ENCODE data around the gene HPN.
"Not testable (repeated sequence)": the region's sequence is repeated elsewhere in the genome, so short reads cannot be mapped to it uniquely, and the experiment has no call there.

Gene HPN

DNA sequence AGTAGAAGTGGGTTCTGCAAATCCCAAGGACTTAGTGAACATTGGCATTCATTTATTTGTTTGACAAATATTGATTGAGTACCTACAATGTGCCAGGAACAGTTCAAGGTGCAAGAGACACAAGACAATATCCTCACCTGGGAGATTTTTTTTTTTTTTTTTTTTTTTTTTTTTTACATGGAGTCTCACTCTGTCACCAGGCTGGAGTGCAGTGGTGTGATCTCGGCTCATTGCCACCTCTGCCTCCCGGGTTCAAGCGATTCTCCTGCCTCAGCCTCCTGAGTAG lies 13.0 kb upstream of the HPN start:
- DNase-seq, result not testable (repeated sequence)

DNA sequence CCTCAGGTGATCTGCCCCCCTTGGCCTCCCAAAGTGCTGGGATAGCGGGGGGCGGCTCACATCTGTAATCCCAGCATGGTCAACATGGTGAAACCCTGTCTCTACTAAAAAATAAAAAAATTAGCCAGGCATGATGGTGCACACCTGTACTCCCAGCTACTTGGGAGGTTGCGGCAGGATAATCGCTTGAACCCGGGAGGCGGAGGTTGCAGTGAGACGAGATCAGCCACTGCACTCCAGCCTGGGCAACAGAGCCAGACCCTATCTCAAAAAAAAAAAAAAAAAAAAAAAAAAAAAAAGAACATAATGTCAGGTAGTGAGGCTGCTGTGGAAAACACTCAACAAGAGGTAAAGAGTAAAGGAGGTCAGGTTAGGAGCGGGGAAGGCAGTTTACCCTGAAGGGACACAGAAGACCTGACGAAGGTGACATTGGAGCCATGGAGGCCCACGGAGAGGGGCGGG lies 12.2 kb upstream of the HPN start:
- not testable (repeated sequence) for DNase-seq

DNA sequence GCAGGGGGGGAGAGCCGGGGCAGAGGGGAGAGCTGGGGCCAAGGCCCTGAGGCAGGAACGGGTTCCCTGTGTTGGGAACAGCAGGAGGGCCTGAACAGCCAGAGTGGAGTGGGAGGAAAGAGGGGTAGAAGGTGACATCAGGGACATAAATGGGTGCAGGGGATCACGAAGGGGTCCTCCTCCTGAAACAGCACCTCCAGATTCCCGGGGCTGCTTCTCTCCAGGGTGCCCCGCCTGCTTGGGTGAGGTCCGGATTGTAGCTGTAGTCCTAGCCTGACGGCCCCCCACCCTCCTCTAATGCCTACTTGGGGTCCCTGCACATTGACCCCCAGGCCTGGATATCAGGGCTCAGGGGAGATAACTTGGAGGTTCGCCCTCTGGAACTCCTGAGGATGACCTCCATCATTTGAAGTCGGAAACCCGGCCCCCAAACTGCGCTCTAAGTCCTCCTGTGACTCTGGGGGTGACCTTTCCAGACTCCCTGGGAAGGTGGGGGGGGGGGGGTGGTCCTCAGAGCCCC lies 11.7 kb upstream of the HPN start:
- no peak for DNase-seq

DNA sequence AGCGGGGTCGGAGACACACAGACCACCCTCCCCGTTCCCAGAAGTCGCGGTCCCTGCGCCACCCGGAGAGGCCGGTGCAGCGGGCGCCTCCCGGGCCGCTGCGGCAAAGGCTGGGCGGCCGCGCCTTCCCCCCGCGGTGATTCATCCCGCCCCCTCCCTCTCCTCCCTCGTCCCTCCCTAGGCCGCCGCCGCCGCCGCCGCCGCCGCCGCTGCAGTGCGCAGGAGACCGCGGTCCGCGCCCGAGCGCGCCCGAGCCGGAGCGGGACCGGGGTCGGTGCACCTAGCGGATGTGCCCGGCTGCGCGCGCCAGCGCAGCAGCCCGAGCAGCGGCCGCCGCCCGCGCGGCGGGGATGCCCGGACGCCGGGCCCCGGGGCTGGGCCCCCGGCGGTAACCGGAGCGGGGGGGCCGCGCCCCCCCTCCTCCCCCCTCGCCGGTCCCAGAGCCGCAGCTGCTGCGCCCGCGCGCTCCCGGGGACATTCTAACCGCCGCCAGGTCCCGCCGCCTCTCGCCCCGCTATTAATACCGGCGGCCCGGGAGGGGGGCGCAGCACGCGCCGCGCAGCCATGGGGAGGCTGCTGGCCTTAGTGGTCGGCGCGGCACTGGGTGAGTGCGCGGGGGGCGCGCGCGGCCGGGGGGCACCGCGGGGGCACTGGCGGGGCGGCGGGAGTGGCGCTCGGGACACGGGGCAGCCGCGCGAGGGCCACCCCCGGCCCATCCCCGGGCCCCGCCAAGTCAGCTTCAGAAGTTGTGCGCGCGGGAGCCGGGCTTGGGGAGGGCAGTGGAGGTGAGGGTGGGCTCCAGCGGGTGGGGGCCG lies 11.1 kb upstream of the HPN start, which contains the start of gene SCN1B:
Gene SCN1B, plus strand, starts transcription at position 214 of the 815 bp plus-strand sequence. Its CDS starts 351 bp downstream, at position 565.
- DNase-seq, result peak; percentile 31

DNA sequence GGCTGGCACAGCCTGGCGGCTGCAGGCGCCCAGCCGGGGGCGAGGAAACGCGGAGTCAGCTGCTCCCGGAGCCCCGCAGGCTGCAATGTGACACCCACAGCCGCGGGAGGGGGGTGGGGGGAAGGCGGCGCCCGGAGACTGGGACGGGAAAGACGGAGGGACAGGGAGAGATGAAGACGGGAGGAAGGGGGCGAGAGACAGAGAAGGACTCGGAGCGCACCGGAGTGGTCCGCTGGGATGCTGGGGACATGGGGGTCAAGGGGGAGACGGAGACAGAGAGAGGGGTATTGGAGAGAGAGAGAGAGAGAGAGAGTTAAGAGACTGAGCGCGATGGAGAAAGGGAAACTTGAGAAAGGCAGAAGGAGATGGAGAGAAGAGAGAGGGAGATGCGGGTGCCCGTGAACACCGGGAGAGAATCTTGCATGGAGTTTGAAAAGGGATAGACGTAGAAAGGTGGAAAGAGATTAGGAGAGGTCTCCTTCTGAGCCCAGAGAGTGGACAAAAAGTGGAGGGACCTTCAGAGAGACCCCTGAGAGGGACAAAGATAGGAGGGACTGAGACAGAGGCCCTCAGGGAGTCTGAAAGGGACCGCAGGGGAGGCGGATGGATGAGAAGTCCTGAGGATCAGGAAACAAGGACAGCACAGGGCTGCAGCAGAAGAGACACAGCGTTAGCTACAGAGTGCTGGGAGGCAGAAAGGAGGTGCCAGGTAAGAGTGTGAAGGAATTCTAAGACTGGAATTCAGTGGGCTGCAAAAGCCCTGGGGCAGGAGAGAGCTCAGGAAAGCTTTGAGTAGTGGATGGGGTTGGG lies 10.2 kb upstream of the HPN start:
- DNase-seq, result peak; percentile 27

GRCh38 chr19:35032356-35032865 lies 9.1 kb upstream of the HPN start:
- no peak for DNase-seq

DNA sequence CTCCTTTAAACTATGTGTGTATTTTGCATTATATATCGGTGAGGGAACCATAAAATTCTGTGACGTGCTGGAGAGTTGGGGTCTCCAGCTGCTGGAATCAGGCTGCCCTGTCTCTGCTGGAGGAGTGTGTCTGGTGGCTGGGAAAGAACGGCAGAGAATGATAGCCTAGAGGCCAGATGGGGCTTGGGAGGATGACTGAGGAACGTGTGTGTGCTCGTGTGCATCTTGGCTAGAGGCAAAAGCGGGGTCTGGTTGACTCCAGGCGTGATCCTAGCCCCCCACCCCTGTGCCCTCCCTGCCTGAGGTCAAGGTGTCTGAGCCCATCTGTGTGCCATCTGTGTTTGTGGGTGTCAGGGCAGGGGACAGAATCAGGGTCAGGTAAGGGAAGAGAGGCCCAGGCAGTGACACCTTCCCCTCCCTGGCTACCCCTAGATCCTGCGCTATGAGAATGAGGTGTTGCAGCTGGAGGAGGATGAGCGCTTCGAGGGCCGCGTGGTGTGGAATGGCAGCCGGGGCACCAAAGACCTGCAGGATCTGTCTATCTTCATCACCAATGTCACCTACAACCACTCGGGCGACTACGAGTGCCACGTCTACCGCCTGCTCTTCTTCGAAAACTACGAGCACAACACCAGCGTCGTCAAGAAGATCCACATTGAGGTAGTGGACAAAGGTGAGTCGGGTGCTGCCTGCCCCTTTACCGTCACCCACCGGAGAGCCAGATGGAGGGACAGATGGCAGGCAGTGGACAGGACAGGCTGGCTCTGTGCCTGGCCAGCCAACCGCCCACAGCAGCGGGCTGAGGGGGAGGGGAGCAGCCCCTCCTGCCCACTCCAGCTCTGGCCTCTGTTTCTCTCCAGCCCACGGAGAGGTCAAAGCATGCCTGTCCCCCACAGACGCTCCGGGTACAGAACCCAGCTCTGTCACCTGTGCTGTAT lies 8.2 kb upstream of the HPN start:
- DNase-seq, result no peak

- DNase-seq, result no peak
Observed at GRCh38 chr19:35034005-35034502, 7.5 kb upstream of the HPN start.

DNA sequence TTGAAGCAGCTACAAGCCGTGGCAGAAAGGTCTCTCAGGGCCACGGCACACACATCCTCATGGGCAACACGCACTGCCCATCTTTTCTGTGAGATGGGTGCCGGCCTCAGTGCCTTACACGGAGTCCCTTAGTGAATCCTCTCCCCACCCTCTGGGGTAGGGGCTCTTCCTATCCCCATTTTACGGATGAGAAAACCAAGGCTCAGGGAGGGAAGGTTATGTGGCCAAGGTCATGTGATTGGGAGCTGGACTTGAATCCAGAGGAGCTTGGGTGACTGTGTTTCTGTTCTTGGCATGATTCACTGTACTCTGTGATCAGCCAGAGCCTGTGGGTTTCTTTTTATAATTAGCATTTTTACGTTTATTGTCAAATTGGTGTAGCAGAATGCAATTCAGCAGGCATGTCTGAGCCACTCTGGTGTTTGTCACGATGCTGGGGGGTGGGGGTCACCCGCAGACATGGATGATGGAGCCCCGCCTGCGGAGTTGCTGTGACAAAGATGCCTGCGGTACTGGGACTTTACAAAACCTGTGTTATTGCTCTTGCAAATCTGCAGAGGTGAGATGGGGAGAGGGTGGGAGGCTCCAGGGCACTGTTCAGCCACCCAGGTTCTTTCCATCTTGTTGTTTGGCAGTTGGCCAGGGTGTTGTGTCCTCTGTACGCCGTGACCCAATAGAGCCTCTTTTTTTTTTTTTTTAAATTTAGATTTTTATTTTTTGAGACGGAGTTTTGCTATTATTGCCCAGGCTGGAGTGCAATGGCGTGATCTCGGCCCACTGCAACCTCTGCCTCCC lies 6.7 kb upstream of the HPN start:
- no peak for DNase-seq

GRCh38 chr19:35037716-35038622 lies 3.6 kb upstream of the HPN start:
- peak; percentile 34 for DNase-seq

GRCh38 chr19:35038623-35039512 lies 2.7 kb upstream of the HPN start:
- no peak for DNase-seq

GRCh38 chr19:35039881-35040825 lies 1.4 kb upstream of the HPN start:
- DNase-seq, result no peak

- DNase-seq, result peak; percentile 53
Observed at GRCh38 chr19:35040826-35041547, 534 bp upstream of the HPN start.

- no peak for DNase-seq
Observed at GRCh38 chr19:35042056-35042730, 672 bp downstream of the HPN start.

DNA sequence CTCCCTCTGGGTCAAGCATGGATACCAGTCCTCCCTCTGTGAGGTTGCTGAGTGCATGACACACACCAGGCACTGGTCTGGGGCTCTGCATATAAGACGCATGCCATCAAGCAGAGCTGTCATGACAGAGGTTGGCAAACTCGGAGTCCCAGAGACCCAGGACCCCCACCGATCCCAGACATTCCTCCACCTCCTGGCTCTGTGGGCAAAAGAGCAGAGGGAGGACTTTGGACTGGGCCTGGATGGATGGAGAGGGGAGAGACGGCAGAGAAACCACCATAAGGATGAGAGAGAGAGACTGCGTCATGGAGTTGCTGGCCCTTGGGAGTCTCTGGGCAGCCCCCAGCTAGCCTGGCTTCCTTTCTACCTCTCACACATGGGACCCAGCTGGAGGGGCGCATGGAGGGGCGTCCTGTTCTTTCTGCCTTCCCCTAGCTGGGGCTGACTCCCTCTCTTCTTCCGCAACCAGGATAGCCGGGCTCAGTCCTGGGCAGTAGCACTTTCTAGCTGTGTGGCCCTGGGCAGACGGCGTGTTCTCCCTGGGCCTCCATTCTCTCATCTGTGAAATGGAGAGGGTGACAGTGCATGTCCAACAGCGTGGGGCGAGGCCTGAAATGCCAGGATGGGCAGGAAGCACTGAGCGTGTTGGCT lies 1.6 kb downstream of the HPN start:
- no peak for DNase-seq

GRCh38 chr19:35043906-35044305 lies 2.4 kb downstream of the HPN start:
- DNase-seq, result no peak
